Cardiac fibroblast (primary cell): Measurements from ENCODE around the gene ZNF396.

Experiments used
- DNase-seq, 2 donors: peaks; one replicate each; pipeline versions ENCODE4 v3.0.0 to v3.0.0-alpha.2; 2010; ENCODE audit warnings: low read depth in 2 of 2
- H3K4me3 ChIP-seq, 2 donors: replicated peaks in 1 of 2; 1 replicate in 1 of 2; 2 replicates in 1 of 2; pipeline ENCODE4 v1.5.1; 2011; ENCODE audit warnings: low read depth in 2 of 2, low read length in 2 of 2, mild to moderate bottlenecking in 2 of 2, moderate library complexity in 1 of 2
- CTCF ChIP-seq: IDR thresholded peaks from one replicate; pipeline ENCODE4 v1.5.1; 2011; ENCODE audit warnings: low read depth, mild to moderate bottlenecking, low read length, inconsistent platforms

Gene ZNF396

GRCh38 chr18:35324926-35325655 lies 52.0 kb downstream of the ZNF396 start:
- TF ChIP-seq CTCF, result no peak
- DNase-seq, result peak in 1 of 2 donors; percentile 29

GRCh38 chr18:35322486-35323458 lies 54.4 kb downstream of the ZNF396 start:
- H3K4me3 ChIP-seq, result no peak overlapping the region
- no peak for TF ChIP-seq CTCF
- peak in 1 of 2 donors; percentile 14 for DNase-seq

More at GRCh38 chr18:35324926-35325655, 52.0 kb downstream of the ZNF396 start:
- H3K4me3 ChIP-seq, result no peak overlapping the region
